Activated CD4-positive, alpha-beta T cell treated with anti-CD3 and anti-CD28 coated beads, Interleukin-2, amount 50 U/mL, for 1 hour (primary cell): Measurements from ENCODE around the gene PAX1.

Experiments used
- DNase-seq: peaks from one replicate; pipeline ENCODE4 v3.0.0-alpha.2; 2020

Gene PAX1

DNA sequence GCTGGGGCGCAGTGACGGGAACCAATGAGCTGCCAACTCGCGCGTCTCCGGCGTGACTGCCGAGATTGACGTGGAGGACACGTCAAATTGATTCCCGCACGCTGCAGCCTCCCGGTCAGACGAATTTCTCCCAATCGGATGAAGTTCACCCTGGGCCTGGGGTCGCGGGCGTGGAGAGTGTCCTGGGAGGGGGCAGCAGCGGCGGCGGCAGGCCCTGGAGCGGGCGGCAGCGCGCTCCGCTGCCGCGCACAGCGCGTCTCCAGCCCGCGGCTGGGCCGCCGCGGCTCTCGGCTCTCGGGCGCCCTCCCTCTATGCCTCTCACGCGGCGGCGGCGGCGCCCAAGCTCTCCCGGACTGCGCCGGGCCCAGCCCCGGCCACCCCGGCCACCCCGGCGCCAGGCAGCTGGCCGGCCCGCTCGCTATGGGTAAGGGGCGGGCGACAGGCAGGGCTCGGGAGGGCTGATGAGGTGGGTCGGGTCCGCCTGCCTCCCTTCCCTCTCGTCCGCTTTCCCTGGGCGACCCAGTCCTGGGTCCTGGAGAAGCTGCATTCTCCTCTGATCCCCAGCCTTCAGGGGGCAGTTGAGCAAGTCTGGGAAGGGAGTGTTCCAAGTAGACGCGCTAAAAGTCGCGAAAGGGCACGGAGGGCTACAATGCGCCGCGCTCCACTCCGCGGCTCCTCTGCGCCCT, at the start of gene PAX1:
Gene PAX1, plus strand, starts transcription at position 90 of the 686 bp plus-strand sequence. Its CDS starts 49 bp downstream, at position 139.
- DNase-seq: no peak

GRCh38 chr20:21656308-21657067, 49.0 kb upstream of the PAX1 start:
- no peak for DNase-seq

DNA sequence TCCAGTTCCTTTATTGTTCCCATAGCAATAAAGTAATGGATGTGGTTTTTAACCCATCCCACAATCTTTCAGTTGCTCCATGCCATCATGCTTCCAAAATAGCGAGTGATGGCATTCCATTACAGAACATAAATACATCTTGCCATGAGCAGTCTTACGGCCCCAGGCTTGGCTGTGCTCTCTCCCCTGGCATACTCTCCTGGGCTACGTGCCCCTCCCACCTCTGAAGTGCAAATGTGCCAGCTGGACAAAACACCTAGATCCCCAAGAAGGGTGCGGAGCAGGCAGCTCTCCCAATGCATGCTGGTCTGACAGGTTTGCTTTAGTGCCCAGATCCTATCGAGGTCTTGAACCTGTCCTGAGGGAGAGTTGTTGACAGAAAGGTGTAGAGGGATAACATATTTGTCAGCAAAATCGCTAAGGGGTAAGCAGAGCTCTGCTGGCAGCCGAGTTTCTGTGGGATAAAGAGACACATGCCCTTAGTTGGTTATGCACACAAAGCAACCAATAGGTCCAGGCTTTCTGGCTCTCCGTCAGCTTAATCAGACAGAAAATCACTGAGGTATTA, 43.9 kb upstream of the PAX1 start:
- no peak for DNase-seq

- DNase-seq: no peak
Measured at GRCh38 chr20:21663465-21663864, 42.0 kb upstream of the PAX1 start.

- DNase-seq: no peak
Measured at GRCh38 chr20:21665687-21666446, 39.6 kb upstream of the PAX1 start.

GRCh38 chr20:21670126-21670525, 35.3 kb upstream of the PAX1 start:
- DNase-seq: no peak

DNA sequence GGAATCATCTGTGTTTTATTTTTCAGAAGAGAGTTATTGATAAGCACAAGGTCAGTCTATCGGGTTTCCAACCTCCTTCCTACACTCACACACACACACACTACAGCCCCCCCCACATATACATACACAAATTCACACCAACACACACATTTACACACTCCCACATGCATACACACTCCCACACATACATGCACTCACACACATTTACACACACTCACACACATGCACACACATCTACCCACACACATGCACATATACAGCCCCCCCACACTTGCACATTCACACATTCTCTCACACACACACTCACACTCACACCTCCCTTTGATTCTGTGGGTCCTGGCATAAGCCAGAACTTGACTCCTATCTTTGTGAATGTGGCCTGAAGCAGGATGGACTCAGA, 34.5 kb upstream of the PAX1 start:
- no peak for DNase-seq

DNA sequence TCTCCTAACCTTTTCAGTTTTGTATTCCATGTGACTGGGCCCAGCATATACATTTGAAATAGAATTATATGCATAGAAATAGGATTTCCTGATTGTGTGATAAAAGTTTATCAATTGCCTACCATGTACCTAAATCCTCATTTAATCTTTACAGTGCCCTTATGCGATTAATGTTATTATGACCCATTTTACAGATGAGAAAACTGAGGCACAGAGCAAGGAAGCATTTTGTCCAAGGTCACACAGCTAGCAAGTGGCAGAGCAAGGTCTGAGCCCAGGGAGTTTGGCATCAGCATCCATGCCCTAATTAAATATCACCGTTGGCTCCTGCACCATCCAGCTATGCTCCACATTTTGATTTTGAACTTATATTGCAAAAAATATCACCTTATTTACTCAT, 28.2 kb upstream of the PAX1 start:
- DNase-seq: no peak

GRCh38 chr20:21677781-21678180, 27.7 kb upstream of the PAX1 start:
- no peak for DNase-seq

GRCh38 chr20:21681234-21681921, 24.1 kb upstream of the PAX1 start:
- DNase-seq: no peak

DNA sequence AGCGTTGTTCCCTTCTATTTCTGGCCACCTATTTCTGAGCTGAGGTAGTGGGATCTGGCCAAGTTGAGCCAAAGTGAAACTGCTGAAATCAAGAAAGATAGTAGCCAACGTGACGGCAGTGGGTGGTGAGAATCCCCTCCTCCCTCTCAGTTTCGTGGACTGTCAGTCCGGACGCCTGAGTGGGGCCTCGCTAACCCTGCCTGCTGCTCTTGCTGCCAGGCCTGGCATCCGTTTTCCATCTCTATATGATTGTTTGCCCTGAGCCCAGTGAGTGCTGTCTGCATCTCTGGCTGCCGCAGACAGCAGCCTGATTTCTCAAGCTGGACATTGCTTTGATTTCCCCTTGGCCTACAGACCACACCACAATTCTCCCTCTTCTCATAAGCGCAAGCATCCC, 23.5 kb upstream of the PAX1 start:
- DNase-seq: no peak

DNA sequence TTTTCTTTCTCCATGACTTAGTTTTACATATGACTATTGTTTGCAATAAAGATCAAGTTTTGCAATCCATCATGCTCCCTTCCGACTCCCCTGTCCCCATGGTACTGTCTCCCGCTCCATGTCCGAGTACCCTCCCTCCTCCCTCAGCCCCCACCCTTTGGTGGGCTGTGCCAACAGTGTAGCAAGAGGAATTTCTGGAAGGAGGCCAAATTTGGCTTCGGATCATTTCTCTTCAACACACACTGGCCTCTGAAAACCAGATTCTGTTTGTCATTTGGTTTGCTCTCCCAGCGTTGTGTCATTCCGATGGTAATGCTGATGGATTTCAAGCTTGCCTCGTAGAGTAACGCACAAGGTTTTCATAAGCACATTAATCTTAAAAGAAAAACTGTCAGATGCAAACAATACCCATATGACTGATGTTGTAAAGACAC, 22.9 kb upstream of the PAX1 start:
- no peak for DNase-seq

DNA sequence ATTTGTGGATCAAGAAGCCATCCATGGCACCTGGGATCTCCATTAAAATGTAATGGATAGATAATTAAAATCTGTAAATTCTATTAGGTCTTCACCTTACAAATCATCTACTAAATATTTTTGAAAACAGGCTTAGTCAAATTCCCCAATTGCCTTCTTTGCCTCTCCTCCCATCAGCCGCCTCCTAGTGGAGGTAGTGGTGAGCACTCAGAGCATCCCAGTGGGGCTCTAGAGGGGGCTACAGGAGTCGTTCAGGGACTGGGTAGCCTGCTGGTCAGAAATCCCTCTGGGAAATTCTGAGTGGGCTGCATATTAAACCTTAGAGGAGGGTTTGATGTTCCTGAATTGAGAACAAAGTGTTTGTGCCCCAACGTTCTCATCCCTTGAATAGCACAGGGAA, 20.8 kb upstream of the PAX1 start:
- DNase-seq: no peak

GRCh38 chr20:21685981-21686380, 19.5 kb upstream of the PAX1 start:
- no peak for DNase-seq

DNA sequence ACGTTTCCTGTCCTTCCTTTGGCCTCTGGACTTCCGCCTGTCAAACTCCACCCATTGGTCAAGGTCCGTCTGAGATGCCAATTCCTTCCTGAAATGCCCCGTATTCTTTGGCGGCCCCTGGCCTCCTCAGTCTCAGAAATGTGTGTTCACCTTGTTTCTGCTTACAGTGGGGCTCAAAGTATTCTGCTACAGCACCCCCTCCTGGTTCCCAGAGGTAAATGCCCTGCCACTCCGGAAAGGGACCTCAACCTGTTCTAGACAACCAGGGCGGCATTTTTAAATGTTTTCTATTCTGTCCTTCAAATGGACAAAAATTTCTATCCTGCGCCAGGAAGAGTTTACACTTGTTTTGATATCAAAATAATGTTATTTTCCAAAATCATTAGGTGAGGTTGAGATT, 12.1 kb upstream of the PAX1 start:
- DNase-seq: no peak

DNA sequence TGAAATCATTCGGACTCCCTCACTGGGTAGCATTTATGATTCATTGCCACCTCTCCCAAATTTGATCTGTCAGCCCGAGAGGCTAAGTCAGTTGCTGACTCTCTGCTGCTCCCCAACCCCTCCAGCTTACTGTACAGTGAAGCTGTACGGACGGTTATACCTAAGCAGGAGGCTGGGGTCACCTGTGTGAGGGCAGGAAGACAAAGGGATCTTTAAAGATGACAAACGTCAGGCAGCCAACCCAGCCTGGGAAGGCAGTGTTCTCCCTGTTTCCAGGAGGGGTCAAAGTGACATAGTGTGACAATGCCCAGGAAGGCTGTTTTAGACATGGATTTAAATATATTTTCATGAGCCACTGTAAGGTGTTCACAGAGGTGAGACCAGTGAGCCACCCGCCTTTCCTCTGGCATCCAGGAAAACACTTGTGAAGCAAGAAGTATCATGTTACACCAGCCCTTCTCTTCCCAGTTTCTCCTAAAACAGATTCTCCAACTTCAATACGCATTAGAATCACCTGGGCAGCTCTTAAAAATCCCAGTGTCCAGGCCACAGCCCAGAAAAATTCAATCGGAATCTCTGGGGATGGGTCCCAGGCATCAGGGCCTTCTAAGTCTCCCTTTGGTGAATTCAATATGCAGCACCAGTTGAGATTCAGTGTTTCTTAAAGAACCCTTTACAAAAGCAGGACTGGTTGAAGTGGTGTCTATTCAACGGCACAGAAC, 6.8 kb upstream of the PAX1 start:
- no peak for DNase-seq

GRCh38 chr20:21699216-21699508, 6.3 kb upstream of the PAX1 start:
- no peak for DNase-seq

DNA sequence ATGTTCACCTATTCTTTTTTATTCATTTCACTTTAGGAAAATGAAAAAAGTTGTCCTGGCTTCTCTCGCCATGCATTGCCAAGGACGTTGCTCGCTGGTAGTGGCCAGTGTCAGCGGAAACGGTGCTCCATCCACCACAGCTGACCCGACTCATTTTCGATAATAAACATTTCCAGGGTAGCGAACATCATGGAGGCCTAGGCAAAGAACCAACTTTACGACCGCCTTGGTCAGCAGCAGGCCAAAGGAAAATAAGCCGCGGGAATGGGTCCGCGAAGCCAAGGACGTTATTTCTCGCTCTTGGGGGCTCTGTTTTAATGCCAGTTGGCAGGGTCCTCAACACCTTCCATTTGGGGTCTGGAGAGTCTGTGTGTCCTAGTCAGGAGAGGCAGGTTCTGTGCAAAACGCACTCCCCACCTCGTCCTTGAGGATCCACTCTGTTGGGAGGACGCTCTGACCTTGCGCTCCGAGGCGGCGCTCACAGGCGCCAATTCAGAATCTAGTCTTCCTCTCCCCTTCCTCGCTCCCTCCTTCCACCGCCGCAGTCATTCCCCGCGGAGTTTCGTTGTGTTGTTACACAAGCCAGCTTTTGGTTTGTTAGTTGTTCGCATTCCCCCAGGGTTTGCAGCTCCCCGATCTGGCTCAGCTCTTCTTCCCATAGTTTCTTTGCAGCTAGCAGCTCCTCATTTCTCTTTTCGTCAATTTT, 4.1 kb upstream of the PAX1 start:
- DNase-seq: no peak

DNA sequence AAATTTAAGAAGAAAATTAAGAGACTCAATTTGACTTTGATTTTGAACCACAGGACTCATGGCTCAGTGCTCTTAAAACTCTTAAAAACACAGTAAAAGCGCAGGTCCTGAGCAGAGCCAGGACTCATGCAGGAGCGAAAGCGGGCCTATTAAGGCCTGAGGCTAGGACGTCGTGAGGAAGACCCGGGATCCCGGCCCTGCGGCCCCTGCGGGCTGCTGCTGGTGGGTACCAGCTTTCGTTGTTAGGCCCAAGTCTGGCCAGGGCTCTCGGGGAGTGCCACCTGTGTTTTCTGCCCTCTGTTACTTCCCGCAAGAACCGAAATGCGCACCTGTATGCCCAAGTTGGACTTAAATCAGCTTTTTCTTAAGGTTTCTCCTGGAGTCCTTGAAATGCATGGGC, 3.4 kb upstream of the PAX1 start:
- DNase-seq: no peak

DNA sequence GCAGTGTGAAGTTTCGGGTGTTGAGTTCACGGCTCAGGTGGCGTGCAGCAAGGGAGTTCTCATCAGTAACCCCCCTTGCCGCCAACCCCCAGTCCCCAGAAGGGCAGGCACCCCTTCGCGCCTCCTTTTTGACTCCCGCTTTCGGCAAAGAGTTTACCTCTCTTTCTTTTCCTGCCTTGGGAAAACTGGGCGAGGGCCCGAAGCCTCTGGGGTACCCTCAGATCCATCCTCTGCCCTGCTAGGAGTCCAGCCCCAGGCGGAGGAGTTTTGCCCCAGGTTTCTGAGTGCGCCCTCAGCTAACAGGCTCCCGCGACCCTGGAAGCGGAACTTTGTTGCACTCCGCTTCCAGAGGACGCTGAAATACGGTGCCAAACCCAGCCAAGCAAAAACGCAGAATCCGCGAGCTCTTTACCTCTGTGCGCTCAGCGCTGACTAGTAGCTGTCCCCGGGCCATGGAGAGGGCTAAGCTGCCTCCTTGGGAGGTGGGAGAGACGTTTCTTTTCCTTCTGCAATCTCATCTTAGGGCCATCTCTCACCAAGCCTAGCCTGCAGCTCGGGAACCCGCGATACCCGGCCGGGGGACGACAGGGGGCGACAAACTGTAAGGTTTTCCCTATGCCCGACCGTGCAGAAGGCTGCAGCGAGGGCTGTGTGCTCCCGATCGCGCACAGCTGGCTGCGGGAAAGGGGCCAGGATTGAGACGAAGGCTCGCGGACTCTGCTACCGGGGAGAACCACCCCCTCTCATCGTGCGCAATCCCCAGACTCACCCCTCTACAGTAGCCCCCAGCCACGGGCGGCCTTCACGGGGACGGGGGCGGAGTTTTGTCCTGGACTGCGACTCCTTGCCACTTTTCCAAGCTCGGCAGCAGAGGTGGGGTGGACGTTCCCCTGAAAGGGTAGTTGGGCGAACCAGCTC, 2.7 kb upstream of the PAX1 start:
- DNase-seq: no peak
